ENCODE data around the gene CORO2A.
"Not testable (repeated sequence)": the region's sequence is repeated elsewhere in the genome, so short reads cannot be mapped to it uniquely, and the experiment has no call there.

The CORO2A gene

DNA sequence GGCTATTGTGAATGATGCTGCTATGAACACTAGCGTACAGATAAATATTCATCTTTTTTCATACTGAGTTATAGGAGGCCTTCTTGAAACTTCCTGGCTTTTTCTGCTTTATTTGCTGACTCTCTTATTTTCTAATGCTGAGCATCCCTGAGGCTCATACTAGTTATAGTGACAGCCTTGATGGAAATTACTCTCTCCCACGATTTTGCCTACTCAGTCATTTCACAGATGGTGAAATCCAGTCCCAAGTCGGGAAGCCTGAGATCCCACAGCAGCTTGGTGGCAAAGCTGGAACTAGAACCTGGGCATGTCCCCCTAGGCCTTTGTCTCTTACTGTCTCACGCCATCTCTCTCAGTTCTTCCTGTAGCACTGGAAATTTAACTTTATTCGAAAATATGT lies 113.5 kb downstream of the CORO2A start:
- DNase-seq, result no peak

DNA sequence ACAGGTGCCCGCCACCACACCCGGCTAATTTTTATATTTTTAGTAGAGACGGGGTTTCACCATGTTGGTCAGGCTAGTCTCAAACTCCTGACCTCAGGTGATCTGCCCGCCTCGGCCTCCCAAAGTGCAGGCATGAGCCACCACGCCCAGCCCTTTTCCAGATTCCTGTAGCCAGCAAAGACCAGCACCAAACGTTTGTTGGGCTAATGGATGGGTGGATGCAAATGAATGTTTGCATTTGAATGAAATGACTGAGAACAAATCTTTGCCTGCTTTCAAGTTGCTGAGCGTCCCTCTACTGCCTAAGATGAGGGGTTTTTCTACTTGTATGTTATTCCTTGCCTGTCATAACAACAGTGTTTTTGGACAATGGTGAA lies 115.9 kb downstream of the CORO2A start:
- DNase-seq, result not testable (repeated sequence)

DNA sequence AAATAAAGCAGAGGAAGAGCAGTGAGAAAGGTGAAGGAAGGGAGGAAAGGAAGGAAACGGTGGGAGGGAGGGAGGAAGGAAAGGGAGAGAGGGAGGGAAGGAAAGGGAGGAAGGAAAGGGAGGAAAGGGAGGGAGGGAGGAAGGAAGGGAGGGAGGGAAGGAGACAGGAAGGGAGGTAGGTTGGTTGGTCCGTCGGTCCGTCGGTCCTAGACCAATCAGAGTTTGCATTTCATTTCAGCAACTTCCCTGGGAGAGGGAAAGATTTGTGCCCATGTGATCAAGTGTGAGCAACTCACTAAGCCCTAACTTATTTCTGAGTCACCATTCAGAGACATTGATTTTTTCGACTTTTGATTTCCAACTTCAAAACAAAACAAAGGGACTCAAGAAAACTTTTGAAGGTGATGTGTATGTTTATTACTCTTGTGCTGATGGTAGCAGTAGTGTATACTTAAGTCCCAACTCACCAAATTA lies 117.1 kb downstream of the CORO2A start:
- DNase-seq, result no peak

DNA sequence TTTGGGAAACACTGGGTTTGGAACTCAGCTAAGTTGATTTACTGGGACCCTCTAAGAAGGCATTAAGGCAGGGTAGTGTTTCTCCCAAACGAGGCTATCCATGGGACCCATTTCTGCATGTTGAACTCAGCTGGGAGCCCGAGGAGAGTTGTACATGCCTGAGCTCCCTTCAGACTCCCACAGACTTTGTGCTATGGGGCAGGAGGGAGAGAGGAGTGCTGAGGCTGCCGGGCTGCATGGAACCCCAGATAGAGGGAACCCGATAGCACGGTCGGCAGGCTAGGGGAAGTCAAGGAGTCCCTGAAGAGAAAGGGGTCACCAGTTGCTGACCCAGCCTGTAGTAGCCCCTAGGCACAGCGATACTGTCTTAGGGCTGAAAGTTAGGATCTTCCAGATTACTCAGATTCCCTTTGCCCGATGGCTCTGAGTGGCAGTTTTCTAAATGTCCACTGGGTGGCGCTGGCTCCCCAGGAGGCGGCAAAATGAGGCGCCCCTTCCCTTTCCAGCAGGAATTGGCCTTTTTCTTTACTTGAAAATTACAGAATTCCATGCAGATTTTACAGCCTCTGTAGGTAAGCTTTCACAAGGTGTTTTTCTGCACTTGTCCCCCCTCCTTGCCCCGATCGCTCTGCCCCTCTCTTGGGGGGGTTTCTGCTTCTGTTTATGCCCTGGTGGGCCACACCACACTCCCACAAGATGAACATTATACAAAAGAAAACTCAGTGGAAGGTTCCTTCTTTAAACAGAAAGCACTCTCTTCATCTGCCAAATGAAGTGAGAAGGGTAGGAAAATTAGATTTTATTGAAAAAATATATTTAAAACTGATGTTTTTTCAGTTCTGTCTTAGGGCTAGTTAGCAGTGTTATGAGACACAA lies 118.1 kb downstream of the CORO2A start:
- peak; percentile 36 for DNase-seq

DNA sequence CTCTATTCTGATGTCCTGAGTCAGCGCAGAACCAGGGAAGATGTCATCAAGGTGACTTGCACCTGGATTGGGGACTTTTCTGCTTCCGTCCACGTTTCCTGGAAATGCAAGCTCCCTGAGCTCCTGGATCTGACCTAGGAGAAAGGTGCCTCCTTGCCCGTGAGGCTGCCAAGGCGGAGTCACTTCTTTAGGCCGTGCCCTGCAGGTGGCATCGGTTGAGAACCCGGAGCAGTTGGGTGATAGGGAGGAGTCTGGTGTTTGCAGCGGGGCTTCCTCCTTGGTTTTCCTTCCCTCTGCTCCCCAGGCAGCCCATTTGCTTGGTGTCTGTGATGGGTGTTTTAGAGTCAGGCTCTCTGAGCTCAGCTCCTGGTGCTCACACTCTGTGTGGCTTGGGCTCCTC lies 120.7 kb downstream of the CORO2A start:
- no peak for DNase-seq
